Endothelial cell (in vitro differentiated cells): ENCODE results near the gene HOXD1. TPM values are rescaled to one million over a fixed set of nuclear protein-coding genes. Genes with fewer than 3 reads are reported as not detected.

ENCODE experiments used
- DNase-seq: peaks from one replicate; pipeline ENCODE4 v3.0.0; 2021; ENCODE audit warnings: low spot score
- H3K27ac Mint-ChIP-seq: one replicate; pipeline ENCODE4 v1.8.0; 2021; ENCODE audit warnings: mixed read lengths, inconsistent platforms; ENCODE audit not compliant: unreplicated experiment
- H3K27me3 Mint-ChIP-seq: one replicate; pipeline ENCODE4 v1.8.0; 2021; ENCODE audit warnings: mild to moderate bottlenecking, moderate library complexity, mixed read lengths, inconsistent platforms; ENCODE audit not compliant: unreplicated experiment
- H3K36me3 Mint-ChIP-seq: one replicate; pipeline ENCODE4 v1.8.0; 2021; ENCODE audit warnings: mild to moderate bottlenecking, low read depth, mixed read lengths, inconsistent platforms; ENCODE audit not compliant: unreplicated experiment
- H3K4me1 Mint-ChIP-seq: one replicate; pipeline ENCODE4 v1.8.0; 2021; ENCODE audit warnings: mild to moderate bottlenecking, mixed read lengths, inconsistent platforms; ENCODE audit not compliant: unreplicated experiment
- H3K4me3 Mint-ChIP-seq: one replicate; pipeline ENCODE4 v1.8.0; 2021; ENCODE audit warnings: mild to moderate bottlenecking, mixed read lengths, inconsistent platforms; ENCODE audit not compliant: unreplicated experiment
- H3K9me3 Mint-ChIP-seq: one replicate; pipeline ENCODE4 v1.8.0; 2021; ENCODE audit warnings: mixed read lengths, inconsistent platforms; ENCODE audit not compliant: unreplicated experiment
- total RNA-seq: library from RNA; stranded (reverse); fragmentation: NEBNext Ultra II Directional; extraction: Animal tissue kit (Norgen Biotek cat#: 25700); gene quantifications from one replicate; pipeline ENCODE4 v1.2.1, GENCODE V29; 2021; ENCODE audit not compliant: unreplicated experiment
- TF ChIP-seq, protein P1 (sequence below): fragments of 200-600 bp; sonication (generic); IDR thresholded peaks from one replicate; pipeline ENCODE4 v1.5.0; 2021; ENCODE audit warnings: antibody characterized with exemption; ENCODE audit not compliant: unreplicated experiment

HOXD1 gene
- total RNA-seq, 1 donor from 2014 or later: 3.8 TPM

DNA sequence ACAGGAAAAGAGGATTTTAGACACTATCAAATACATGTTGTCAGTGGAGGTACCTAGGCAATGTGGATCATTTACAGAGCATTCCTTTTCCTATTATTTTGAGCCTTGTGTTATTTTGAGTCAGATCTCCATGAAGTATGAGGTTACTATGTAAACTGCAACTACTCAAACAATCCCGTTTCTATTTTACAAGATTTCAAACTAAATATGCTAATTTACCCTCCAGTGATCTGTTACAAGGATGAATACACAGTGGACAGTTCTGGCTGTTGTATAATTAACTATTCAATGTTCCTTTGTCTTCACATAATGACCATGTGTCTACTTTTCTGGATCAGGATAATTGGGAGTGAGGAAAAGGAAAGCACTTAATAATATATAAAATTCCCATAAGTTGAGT is 4.6 kb downstream of the HOXD1 start:
- Mint-ChIP-seq H3K36me3 (peaks cover under 1% of the 10 kb centered on the region), H3K4me3 (no peak overlapping the region), H3K27me3 (peaks cover 1% of the 10 kb centered on the region), H3K27ac (no peak overlapping the region), H3K9me3 (no peaks in the 10 kb centered on the region), H3K4me1 (peaks cover 17% of the 10 kb centered on the region)
- TF ChIP-seq, protein P1, sequence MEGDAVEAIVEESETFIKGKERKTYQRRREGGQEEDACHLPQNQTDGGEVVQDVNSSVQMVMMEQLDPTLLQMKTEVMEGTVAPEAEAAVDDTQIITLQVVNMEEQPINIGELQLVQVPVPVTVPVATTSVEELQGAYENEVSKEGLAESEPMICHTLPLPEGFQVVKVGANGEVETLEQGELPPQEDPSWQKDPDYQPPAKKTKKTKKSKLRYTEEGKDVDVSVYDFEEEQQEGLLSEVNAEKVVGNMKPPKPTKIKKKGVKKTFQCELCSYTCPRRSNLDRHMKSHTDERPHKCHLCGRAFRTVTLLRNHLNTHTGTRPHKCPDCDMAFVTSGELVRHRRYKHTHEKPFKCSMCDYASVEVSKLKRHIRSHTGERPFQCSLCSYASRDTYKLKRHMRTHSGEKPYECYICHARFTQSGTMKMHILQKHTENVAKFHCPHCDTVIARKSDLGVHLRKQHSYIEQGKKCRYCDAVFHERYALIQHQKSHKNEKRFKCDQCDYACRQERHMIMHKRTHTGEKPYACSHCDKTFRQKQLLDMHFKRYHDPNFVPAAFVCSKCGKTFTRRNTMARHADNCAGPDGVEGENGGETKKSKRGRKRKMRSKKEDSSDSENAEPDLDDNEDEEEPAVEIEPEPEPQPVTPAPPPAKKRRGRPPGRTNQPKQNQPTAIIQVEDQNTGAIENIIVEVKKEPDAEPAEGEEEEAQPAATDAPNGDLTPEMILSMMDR: no peak
- no peak for DNase-seq

DNA sequence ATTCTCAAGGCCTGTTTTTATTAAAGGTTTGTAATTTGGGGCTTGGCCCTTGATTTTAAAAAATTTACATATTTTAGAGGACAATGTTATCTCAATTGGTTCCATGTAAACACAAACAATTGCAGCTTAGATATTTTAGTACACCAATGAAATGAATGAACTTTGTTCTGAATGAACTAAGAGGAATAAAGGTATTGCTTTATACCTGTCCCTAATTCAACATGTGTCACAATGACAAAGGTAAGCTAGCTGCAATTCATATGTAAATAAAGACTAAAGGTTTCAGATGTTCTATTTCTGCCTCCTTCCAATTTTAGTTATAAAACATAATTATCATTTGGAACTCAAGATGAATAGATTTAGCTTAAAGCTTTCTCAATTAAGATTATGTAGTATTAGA is 11.4 kb downstream of the HOXD1 start:
- no peaks in the 10 kb centered on the region for H3K9me3 Mint-ChIP-seq
- TF ChIP-seq, protein P1: no peak
- H3K27me3 Mint-ChIP-seq: no peaks in the 10 kb centered on the region
- no peak overlapping the region for H3K27ac Mint-ChIP-seq
- H3K36me3 Mint-ChIP-seq: no peaks in the 10 kb centered on the region
- DNase-seq: no peak
- no peaks in the 10 kb centered on the region for H3K4me1 Mint-ChIP-seq
- no peak overlapping the region for H3K4me3 Mint-ChIP-seq

DNA sequence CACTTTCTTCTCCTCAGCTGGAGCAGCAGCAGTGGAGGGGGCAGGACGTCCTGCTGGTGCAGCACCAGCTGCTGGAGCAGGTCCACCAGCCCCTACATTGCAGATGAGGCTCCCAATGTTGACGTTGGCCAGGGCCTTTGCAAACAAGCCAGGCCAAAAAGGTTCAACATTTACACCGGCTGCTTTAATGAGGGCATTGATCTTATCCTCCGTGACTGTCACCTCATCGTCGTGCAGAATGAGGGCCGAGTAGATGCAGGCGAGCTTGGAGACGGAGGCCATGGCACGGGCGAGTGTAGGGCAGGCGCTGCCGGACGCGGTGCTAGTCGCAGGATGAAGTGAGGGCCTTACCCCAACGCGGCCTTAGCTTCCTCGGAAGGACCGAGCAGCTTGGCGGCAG is 12.5 kb downstream of the HOXD1 start:
- Mint-ChIP-seq H3K4me3 (no peak overlapping the region), H3K27me3 (no peaks in the 10 kb centered on the region), H3K4me1 (no peaks in the 10 kb centered on the region), H3K9me3 (no peaks in the 10 kb centered on the region), H3K27ac (no peak overlapping the region), H3K36me3 (no peaks in the 10 kb centered on the region)
- no peak for DNase-seq
- TF ChIP-seq, protein P1: no peak

DNA sequence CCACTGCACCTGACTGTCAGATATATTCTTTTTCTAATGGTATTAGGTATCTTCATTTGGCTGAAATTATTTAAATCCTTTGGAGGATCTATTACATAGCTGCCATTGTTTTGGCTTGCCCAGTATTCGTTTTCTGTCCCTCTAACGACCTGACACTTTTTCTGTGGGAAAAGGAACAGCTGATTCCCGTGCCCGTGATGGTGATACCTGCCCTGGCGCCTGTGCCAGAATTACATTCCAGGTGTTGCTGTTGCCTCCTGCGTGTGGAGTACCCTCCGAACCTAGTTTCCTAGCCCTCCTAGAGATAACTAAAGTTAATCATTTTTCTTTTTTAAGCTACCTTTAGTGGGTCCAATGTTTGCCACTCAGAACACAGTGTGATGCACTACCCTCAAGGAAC is 14.0 kb downstream of the HOXD1 start:
- Mint-ChIP-seq H3K36me3 (no peaks in the 10 kb centered on the region), H3K9me3 (no peaks in the 10 kb centered on the region), H3K4me3 (no peak overlapping the region), H3K27ac (no peak overlapping the region), H3K4me1 (no peaks in the 10 kb centered on the region), H3K27me3 (no peaks in the 10 kb centered on the region)
- TF ChIP-seq, protein P1: no peak
- no peak for DNase-seq

DNA sequence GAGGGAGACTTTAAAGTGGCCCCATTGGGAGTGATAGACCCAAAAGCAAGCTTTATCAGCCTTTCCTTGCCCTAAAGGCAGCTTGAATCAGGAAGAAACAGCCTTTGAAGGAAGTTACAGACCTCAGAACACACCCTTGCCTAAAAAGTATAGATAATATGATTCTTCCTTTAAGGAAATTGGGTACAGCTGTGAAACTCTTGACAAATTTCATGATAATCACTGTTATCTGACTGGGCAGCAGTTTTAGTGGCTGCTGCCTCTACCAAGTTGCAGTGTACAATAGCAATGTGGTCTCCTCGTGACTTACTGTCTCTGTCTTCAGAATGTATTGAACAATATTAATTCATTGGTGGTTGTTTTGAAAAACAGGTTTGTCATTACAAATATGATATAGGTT is 16.7 kb downstream of the HOXD1 start:
- Mint-ChIP-seq H3K9me3 (no peaks in the 10 kb centered on the region), H3K4me3 (no peak overlapping the region), H3K36me3 (no peaks in the 10 kb centered on the region), H3K27ac (no peak overlapping the region), H3K4me1 (no peaks in the 10 kb centered on the region), H3K27me3 (peaks cover 2% of the 10 kb centered on the region)
- TF ChIP-seq, protein P1: no peak
- no peak for DNase-seq
